ENCODE results near the gene FOXP1. TPM values are rescaled to one million over a fixed set of nuclear protein-coding genes. Genes with fewer than 3 reads are reported as not detected.

FOXP1 gene
- polyA plus RNA-seq, 1 experiment = 56.6 TPM

- Histone ChIP-seq H3K4me3 (ENCODE audit: low read depth, low read length) (no peak overlapping the region), H3K27ac (ENCODE audit: low read depth, low read length) (no peak overlapping the region), H3K27me3 (ENCODE audit: control insufficient read depth, insufficient read depth, low read length) (no peaks in the 10 kb centered on the region), H3K9me3 (ENCODE audit: control insufficient read depth, insufficient read depth, low read length) (no peaks in the 10 kb centered on the region)
- TF ChIP-seq, protein P1, sequence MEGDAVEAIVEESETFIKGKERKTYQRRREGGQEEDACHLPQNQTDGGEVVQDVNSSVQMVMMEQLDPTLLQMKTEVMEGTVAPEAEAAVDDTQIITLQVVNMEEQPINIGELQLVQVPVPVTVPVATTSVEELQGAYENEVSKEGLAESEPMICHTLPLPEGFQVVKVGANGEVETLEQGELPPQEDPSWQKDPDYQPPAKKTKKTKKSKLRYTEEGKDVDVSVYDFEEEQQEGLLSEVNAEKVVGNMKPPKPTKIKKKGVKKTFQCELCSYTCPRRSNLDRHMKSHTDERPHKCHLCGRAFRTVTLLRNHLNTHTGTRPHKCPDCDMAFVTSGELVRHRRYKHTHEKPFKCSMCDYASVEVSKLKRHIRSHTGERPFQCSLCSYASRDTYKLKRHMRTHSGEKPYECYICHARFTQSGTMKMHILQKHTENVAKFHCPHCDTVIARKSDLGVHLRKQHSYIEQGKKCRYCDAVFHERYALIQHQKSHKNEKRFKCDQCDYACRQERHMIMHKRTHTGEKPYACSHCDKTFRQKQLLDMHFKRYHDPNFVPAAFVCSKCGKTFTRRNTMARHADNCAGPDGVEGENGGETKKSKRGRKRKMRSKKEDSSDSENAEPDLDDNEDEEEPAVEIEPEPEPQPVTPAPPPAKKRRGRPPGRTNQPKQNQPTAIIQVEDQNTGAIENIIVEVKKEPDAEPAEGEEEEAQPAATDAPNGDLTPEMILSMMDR (IDR thresholded peaks at IDR 0.05; ENCODE audit: low read depth, low read length) = no peak
- DNase-seq (ENCODE audit: low read depth, low spot score) = no peak
- ChIA-PET POLR2A (no interaction called here), CTCF (no interaction called here)
Measured at GRCh38 chr3:71384837-71385716, 198.5 kb downstream of the FOXP1 start.

DNA sequence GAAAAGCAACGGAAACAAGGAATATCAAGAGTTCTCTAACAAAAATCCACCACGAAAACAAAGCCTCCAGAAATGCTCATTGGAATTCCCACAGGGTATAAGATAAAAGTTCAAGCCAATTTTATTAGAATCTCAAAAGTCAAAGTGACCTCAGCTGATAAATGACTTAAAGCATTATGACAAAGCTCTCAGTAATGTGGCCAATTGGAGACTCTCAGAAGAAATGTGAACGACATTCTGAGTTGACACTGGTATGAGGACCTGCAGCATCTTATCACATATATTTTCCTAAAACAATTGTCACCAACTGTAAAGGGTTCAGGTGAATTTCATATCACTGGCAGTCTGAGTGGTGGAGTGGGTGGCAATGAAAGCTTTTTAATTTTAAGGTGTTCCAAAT lies 199.1 kb downstream of the FOXP1 start:
- no peak overlapping the region for H3K4me3 ChIP-seq (ENCODE audit: low read depth, low read length)
- no peak for DNase-seq (ENCODE audit: low read depth, low spot score)
- H3K27me3 ChIP-seq (ENCODE audit: control insufficient read depth, insufficient read depth, low read length) = no peaks in the 10 kb centered on the region
- TF ChIP-seq, protein P1 (IDR thresholded peaks at IDR 0.05; ENCODE audit: low read depth, low read length) = no peak
- H3K27ac ChIP-seq (ENCODE audit: low read depth, low read length) = no peak overlapping the region
- CTCF ChIA-PET = interaction anchor here (0.5 to 2.0 kb wide), 2 partner anchors 12 to 1389 kb away, joined by 3 to 8 read pairs; no protein-coding TSS in a partner anchor
- POLR2A ChIA-PET = no interaction called here
- no peaks in the 10 kb centered on the region for H3K9me3 ChIP-seq (ENCODE audit: control insufficient read depth, insufficient read depth, low read length)

- no peaks in the 10 kb centered on the region for H3K27me3 ChIP-seq (ENCODE audit: control insufficient read depth, insufficient read depth, low read length)
- ChIA-PET CTCF (no interaction called here), POLR2A (no interaction called here)
- TF ChIP-seq, protein P1 (IDR thresholded peaks at IDR 0.05; ENCODE audit: low read depth, low read length) = no peak
- no peak for DNase-seq (ENCODE audit: low read depth, low spot score)
- H3K27ac ChIP-seq (ENCODE audit: low read depth, low read length) = no peak overlapping the region
- no peak overlapping the region for H3K4me3 ChIP-seq (ENCODE audit: low read depth, low read length)
- H3K9me3 ChIP-seq (ENCODE audit: control insufficient read depth, insufficient read depth, low read length) = no peaks in the 10 kb centered on the region
Measured at GRCh38 chr3:71380096-71380495, 203.4 kb downstream of the FOXP1 start.

- DNase-seq (ENCODE audit: low read depth, low spot score) = no peak
- ChIA-PET CTCF (interaction anchor here (0.5 to 0.6 kb wide), 2 partner anchors 13 to 351 kb away, joined by 5 read pairs; no protein-coding TSS in a partner anchor), POLR2A (no interaction called here)
- TF ChIP-seq, protein P1 (IDR thresholded peaks at IDR 0.05; ENCODE audit: low read depth, low read length) = no peak
- no peaks in the 10 kb centered on the region for H3K9me3 ChIP-seq (ENCODE audit: control insufficient read depth, insufficient read depth, low read length)
- no peak overlapping the region for H3K27ac ChIP-seq (ENCODE audit: low read depth, low read length)
- H3K27me3 ChIP-seq (ENCODE audit: control insufficient read depth, insufficient read depth, low read length) = no peaks in the 10 kb centered on the region
- no peak overlapping the region for H3K4me3 ChIP-seq (ENCODE audit: low read depth, low read length)
Measured at GRCh38 chr3:71378509-71378908, 205.0 kb downstream of the FOXP1 start.

DNA sequence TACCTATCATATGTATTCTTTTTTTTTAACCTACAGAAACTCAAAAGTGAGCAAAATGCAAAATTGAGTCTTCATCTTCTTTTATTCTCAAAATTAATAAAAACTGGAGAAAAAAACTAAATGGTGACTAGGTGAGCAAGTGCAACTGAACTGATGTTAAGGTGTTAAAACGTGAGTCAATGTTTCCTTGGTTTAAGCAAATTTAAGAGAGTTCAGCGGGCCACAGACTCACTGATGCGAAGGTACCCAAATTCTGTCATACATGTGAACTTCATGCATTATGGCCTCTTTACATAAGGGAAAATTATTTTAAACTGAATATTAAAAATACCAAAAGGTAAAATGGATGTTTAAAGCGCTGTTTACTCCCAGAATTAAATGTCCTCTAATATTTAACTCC lies 206.6 kb downstream of the FOXP1 start:
- DNase-seq (ENCODE audit: low read depth, low spot score) = no peak
- ChIA-PET POLR2A (no interaction called here), CTCF (interaction anchor here (0.6 to 1.1 kb wide), 2 partner anchors 21 to 673 kb away, joined by 3 read pairs; no protein-coding TSS in a partner anchor)
- Histone ChIP-seq H3K27ac (ENCODE audit: low read depth, low read length) (no peak overlapping the region), H3K9me3 (ENCODE audit: control insufficient read depth, insufficient read depth, low read length) (no peaks in the 10 kb centered on the region), H3K4me3 (ENCODE audit: low read depth, low read length) (no peak overlapping the region), H3K27me3 (ENCODE audit: control insufficient read depth, insufficient read depth, low read length) (no peaks in the 10 kb centered on the region)
- TF ChIP-seq, protein P1 (IDR thresholded peaks at IDR 0.05; ENCODE audit: low read depth, low read length) = no peak

Measured in AG04450 (cell line).